LNCAP (cell line): Measurements from ENCODE around the gene SMO.
A peak's percentile ranks its signal among the peaks of the same experiment; 100 is the strongest.

Source experiments
- TF ChIP-seq, protein P1 (sequence below): fragments of 450-650 bp; IDR thresholded peaks from 2 replicates; pipeline ENCODE4 v1.5.1; 2017; ENCODE audit warnings: mild to moderate bottlenecking

SMO gene

GRCh38 chr7:129150199-129150996 lies 38.0 kb upstream of the SMO start:
- TF ChIP-seq, protein P1, sequence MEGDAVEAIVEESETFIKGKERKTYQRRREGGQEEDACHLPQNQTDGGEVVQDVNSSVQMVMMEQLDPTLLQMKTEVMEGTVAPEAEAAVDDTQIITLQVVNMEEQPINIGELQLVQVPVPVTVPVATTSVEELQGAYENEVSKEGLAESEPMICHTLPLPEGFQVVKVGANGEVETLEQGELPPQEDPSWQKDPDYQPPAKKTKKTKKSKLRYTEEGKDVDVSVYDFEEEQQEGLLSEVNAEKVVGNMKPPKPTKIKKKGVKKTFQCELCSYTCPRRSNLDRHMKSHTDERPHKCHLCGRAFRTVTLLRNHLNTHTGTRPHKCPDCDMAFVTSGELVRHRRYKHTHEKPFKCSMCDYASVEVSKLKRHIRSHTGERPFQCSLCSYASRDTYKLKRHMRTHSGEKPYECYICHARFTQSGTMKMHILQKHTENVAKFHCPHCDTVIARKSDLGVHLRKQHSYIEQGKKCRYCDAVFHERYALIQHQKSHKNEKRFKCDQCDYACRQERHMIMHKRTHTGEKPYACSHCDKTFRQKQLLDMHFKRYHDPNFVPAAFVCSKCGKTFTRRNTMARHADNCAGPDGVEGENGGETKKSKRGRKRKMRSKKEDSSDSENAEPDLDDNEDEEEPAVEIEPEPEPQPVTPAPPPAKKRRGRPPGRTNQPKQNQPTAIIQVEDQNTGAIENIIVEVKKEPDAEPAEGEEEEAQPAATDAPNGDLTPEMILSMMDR, result no peak

DNA sequence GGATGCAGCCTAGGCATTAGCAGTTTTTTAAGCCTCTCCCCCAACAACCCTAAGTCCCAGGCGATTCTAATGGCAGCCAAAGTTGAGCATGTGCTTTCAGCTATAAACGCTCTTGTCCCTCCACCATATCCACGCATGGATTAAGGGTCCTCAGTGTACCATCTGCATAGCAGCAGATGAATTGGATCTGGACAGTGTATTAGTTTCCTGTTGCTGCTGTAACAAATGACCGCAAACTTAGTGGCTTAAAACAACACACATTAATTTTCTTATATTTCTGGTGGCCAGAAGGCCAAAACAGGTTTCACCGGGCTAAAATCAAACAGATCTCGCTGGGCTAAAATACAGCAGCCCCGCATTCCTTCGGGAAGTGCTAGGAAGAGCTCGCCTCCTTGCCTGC lies 30.8 kb upstream of the SMO start:
- TF ChIP-seq, protein P1, result no peak

GRCh38 chr7:129159539-129159938 lies 28.9 kb upstream of the SMO start:
- TF ChIP-seq, protein P1, result no peak

DNA sequence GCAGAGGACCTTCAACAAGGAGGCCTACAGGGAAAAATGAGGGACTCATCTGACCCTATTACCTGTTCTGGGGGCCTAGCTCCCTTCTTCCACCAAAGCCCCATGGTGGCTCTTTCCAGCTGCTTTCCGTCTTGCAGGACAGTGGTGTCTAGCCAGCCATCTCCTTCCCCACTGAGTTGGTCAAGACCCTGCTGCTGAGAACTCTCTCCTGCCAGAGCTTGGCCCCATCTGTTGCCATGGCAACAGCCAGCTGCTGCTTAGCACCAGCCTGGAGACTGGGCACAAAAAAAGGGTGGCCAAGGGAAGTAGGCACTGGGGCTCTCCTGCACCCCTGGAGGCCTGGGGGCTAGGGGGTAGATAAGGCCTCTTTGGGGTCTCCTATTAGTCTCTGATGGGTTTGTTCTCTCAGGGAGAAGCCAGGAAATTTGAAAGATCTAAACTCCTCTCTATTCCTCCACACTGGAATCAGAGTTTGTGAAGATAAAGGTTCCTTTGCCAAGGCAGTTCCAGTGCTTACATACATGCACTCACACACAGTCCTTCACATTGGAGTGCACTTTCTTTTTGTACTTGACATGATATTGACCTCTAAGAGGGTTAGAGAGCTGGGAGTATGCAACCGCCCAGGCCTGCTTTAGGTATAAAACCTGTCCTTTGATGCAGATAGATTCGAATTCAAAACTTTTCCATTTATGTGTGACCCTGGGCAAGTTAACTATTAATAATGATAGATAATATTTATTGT lies 28.1 kb upstream of the SMO start:
- TF ChIP-seq, protein P1, result no peak

DNA sequence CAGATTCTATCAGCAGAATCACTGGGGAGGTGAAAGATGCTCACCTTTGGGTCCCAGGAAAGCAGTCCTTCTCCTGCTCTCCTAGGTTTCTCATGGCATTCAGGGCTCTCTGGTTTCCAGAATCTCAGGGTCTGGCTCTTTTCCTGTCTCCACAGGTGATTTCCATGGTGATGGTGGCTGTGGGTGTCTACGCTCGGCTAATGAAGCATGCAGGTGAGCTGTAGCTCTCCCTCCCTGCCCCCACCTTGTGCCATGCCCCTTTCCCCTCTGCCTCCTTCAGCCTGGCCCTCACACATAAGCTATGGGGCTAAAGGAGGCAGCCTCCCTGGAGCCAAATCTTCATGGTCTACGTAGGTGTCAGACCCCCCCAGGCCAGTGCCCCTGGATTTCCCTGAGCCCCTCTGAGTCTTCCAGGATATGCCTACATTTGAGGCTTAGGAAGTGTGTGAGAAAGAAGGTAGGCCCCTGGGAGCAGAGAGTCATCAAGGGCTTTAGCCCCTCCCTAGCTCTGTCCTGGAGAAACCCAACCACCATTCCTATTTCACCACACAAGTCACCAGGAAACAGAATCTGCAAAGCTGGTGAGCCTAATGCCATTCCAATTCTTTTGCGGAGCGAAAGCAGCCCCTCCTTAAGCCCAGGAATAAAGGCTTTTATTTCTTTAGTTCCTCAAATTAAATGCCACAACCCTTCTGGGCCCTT lies 26.8 kb upstream of the SMO start:
- TF ChIP-seq, protein P1, result no peak

DNA sequence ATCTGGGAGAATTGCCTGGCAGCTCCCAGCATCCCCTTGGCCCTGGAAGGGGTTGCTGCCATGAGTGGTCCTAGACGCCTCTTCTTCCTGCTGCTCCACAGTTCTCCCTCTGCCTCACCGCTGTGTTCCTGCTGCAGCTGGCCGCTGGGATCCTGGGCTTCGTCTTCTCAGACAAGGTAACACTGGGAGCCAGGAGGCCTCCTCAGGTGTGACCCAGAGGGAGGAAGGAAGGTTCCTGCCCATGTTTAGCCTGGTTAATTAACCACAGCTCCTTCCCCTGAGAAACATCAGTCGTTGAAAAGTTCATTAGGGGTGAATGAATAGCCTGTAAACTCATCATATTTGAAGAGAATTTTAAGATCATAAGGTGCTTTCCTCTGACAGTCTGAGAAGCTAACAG lies 25.7 kb upstream of the SMO start:
- TF ChIP-seq, protein P1, result no peak

DNA sequence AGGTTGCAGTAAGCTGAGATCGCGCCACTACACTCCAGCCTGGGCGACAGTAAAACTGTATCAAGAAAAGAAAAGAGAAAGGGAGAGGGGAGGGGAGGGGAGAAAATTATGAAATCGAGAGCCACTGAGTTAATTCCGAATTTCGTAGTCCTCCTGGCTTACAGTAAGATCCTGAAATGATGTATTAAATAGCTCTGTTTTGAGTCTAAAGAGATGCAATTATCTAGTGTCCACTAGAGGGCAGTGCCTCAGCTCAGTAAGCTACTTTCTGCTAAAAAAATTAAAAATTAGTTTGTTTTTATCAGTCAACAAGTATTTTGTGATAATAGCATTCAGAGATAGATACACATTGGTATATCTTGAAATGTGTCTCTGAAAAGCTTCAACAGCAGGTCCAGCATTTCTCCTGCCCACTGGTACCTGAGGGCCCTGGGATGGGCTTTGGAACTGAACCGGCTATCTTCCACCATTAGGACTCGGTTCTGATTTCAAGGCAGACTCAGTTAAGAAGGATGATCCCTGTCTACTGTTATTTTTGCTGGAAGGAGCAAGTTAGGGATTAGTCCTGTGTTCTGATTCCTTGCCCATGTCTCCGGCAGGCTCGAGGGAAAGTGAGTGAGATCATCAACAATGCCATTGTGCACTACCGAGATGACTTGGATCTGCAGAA lies 24.4 kb upstream of the SMO start:
- TF ChIP-seq, protein P1, result peak; percentile 91
